H9 (cell line): ENCODE data around the gene ITPKB. TPM values are rescaled to one million over a fixed set of nuclear protein-coding genes. Genes with fewer than 3 reads are reported as not detected.

Experiments
- DNase-seq: peaks from one replicate; pipeline ENCODE4 v3.0.0-alpha.2; 2017
- H2AFZ ChIP-seq: one replicate; pipeline ENCODE4 v1.6.1; 2013; ENCODE audit warnings: mild to moderate bottlenecking, low read length, control low read depth, moderate library complexity
- H2AK5ac ChIP-seq: 2 replicates; pipeline ENCODE4 v1.6.1; 2013; ENCODE audit warnings: low read length, control low read depth, mixed read lengths; ENCODE audit not compliant: insufficient read length
- H2BK120ac ChIP-seq: one replicate; pipeline ENCODE4 v1.6.1; 2013; ENCODE audit warnings: low read depth, mild to moderate bottlenecking, low read length, control low read depth, inconsistent platforms; ENCODE audit not compliant: poor library complexity, severe bottlenecking
- H2BK12ac ChIP-seq: 2 replicates; pipeline ENCODE4 v1.6.1; 2013; ENCODE audit warnings: low read length, control low read depth, mixed read lengths, low read depth; ENCODE audit not compliant: insufficient read length
- H2BK15ac ChIP-seq: 2 replicates; pipeline ENCODE4 v1.6.1; 2013; ENCODE audit warnings: low read depth, low read length, control low read depth
- H2BK20ac ChIP-seq: one replicate; pipeline ENCODE4 v1.6.1; 2013; ENCODE audit warnings: low read depth, mild to moderate bottlenecking, low read length, control low read depth, inconsistent platforms; ENCODE audit not compliant: poor library complexity, severe bottlenecking
- H2BK5ac ChIP-seq: 2 replicates; pipeline ENCODE4 v1.6.1; 2013; ENCODE audit warnings: low read length, control low read depth, mixed read lengths; ENCODE audit not compliant: insufficient read length
- H3K14ac ChIP-seq: 2 replicates; pipeline ENCODE4 v1.6.1; 2013; ENCODE audit warnings: low read length, control low read depth; ENCODE audit not compliant: insufficient read depth
- H3K18ac ChIP-seq: 2 replicates; pipeline ENCODE4 v1.6.1; 2013; ENCODE audit warnings: low read depth, mild to moderate bottlenecking, mixed read lengths, low read length, control low read depth; ENCODE audit not compliant: insufficient read length
- H3K23ac ChIP-seq: 2 replicates; pipeline ENCODE4 v1.6.1; 2013; ENCODE audit warnings: low read length, control low read depth, mixed read lengths, low read depth; ENCODE audit not compliant: insufficient read length
- H3K23me2 ChIP-seq: 2 replicates; pipeline ENCODE4 v1.6.1; 2013; ENCODE audit warnings: low read depth, mild to moderate bottlenecking, mixed read lengths, low read length, control low read depth; ENCODE audit not compliant: insufficient read length, poor library complexity, severe bottlenecking
- H3K27ac ChIP-seq: 2 replicates; pipeline ENCODE4 v1.5.1; 2013; ENCODE audit warnings: low read length, control low read depth, mixed read lengths, low read depth; ENCODE audit not compliant: insufficient read length
- H3K27me3 ChIP-seq: 2 replicates; pipeline ENCODE4 v1.6.1; 2013; ENCODE audit warnings: low read length, control low read depth, inconsistent platforms; ENCODE audit not compliant: insufficient read depth
- H3K4ac ChIP-seq: 2 replicates; pipeline ENCODE4 v1.6.1; 2013; ENCODE audit warnings: low read depth, mild to moderate bottlenecking, control low read depth, inconsistent platforms, low read length, moderate library complexity
- H3K4me1 ChIP-seq: 2 replicates; pipeline ENCODE4 v1.6.1; 2013; ENCODE audit warnings: low read length, control low read depth, inconsistent platforms; ENCODE audit not compliant: insufficient read depth
- H3K4me2 ChIP-seq: 2 replicates; pipeline ENCODE4 v1.6.1; 2013; ENCODE audit warnings: low read length, control low read depth, mixed read lengths; ENCODE audit not compliant: insufficient read length, insufficient read depth
- H3K56ac ChIP-seq: 2 replicates; pipeline ENCODE4 v1.6.1; 2013; ENCODE audit warnings: low read depth, mild to moderate bottlenecking, mixed read lengths, low read length, control low read depth; ENCODE audit not compliant: insufficient read length
- H3K79me1 ChIP-seq: 2 replicates; pipeline ENCODE4 v1.6.1; 2013; ENCODE audit warnings: low read depth, mild to moderate bottlenecking, moderate library complexity, low read length, control low read depth, inconsistent platforms; ENCODE audit not compliant: insufficient read depth, poor library complexity, severe bottlenecking
- H3K79me2 ChIP-seq: 2 replicates; pipeline ENCODE4 v1.6.1; 2013; ENCODE audit warnings: low read length, control low read depth, inconsistent platforms; ENCODE audit not compliant: insufficient read depth
- H3K9ac ChIP-seq: 2 replicates; pipeline ENCODE4 v1.6.1; 2013; ENCODE audit warnings: low read length, control low read depth, mixed read lengths; ENCODE audit not compliant: insufficient read length; ENCODE audit errors: extremely low read depth
- H3K9me3 ChIP-seq: one replicate; pipeline ENCODE4 v1.6.1; 2013; ENCODE audit warnings: low read depth, low read length, inconsistent platforms; ENCODE audit not compliant: control insufficient read depth
- H3T11ph ChIP-seq: one replicate; pipeline ENCODE4 v1.6.1; 2013; ENCODE audit warnings: mild to moderate bottlenecking, low read length, control low read depth, inconsistent platforms
- H4K20me1 ChIP-seq: one replicate; pipeline ENCODE4 v1.6.1; 2013; ENCODE audit not compliant: control insufficient read depth, insufficient read length, insufficient read depth
- H4K5ac ChIP-seq: 2 replicates; pipeline ENCODE4 v1.6.1; 2013; ENCODE audit warnings: low read depth, mild to moderate bottlenecking, mixed read lengths, low read length, control low read depth; ENCODE audit not compliant: insufficient read length
- H4K8ac ChIP-seq: replicated peaks from 2 replicates; pipeline ENCODE4 v1.6.1; 2013; ENCODE audit warnings: low read length, control low read depth, mixed read lengths, low read depth; ENCODE audit not compliant: insufficient read length
- H4K91ac ChIP-seq: 2 replicates; pipeline ENCODE4 v1.6.1; 2013; ENCODE audit warnings: low read depth, mild to moderate bottlenecking, moderate library complexity, mixed read lengths, low read length, control low read depth; ENCODE audit not compliant: insufficient read length
- H3K27ac Mint-ChIP-seq, 3 experiments: 2 replicates in 2 of 3; 3 replicates in 1 of 3; pipeline ENCODE4 v1.8.0; 2020 to 2021; ENCODE audit warnings: mixed read lengths in 3 of 3, mild to moderate bottlenecking in 1 of 3, moderate library complexity in 1 of 3
- H3K27me3 Mint-ChIP-seq: 2 replicates; pipeline ENCODE4 v1.8.0; 2021; ENCODE audit warnings: low read depth, mild to moderate bottlenecking, moderate library complexity, mixed read lengths
- H3K36me3 Mint-ChIP-seq, 3 experiments: 2 replicates in 2 of 3; 3 replicates in 1 of 3; pipeline ENCODE4 v1.8.0; 2020 to 2021; ENCODE audit warnings: low read depth in 3 of 3, mixed read lengths in 3 of 3; ENCODE audit not compliant: insufficient read depth in 1 of 3
- H3K4me1 Mint-ChIP-seq, 2 experiments: 2 replicates each; pipeline ENCODE4 v1.8.0; 2020; ENCODE audit warnings: mixed read lengths in 2 of 2
- H3K4me3 Mint-ChIP-seq, 2 experiments: 2 replicates in 1 of 2; 3 replicates in 1 of 2; pipeline ENCODE4 v1.8.0; 2020 to 2021; ENCODE audit warnings: mild to moderate bottlenecking in 2 of 2, mixed read lengths in 2 of 2, moderate library complexity in 1 of 2
- H3K9me3 Mint-ChIP-seq, 2 experiments: 2 replicates in 1 of 2; 3 replicates in 1 of 2; pipeline ENCODE4 v1.8.0; 2020; ENCODE audit warnings: mild to moderate bottlenecking in 2 of 2, mixed read lengths in 2 of 2, moderate library complexity in 1 of 2
- WGBS: extraction: QIAGEN DNeasy Blood & Tissue Kit; methylation state at CpG from one replicate; pipeline ENCODE4 v1.1.7; 2013; ENCODE audit warnings: missing lambda C conversion rate, low lambda C conversion rate, mixed read lengths; ENCODE audit not compliant: insufficient read length; ENCODE audit errors: extremely low coverage; 5-methylcytosine and 5-hydroxymethylcytosine counted together
- total RNA-seq: library from RNA; stranded (reverse); gene quantifications from 2 replicates; pipeline ENCODE4 v1.2.1, GENCODE V29; 2021
- TF ChIP-seq, protein P1 (sequence below): fragments of 200-600 bp; sonication (generic); conservative IDR thresholded peaks from 3 replicates; pipeline ENCODE4 v1.8.0; 2021; ENCODE audit warnings: antibody characterized with exemption, mild to moderate bottlenecking

ITPKB gene
- total RNA-seq, 1 experiment from 2014 or later, result 3.8 TPM

DNA sequence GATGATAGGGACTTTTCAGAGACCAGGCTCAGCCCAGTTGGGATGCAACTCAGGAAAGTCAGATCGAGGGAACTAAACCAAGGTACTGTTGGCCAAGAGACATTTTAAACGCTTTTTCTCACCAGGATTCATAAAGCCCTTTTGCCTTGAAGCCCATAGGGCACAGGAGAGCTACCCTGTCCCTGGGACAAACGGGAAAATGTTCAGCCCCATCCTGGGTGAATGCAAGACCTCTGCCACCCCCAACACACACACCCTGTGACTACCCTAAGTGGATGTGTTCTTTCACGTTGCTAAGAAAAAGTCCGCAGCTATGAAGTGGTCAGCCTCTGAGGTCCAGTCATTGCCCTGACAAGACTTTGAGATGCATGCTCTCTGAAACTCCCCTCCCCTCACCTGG lies 58.4 kb downstream of the ITPKB start:
- H2AK5ac ChIP-seq, result no peak overlapping the region
- peaks cover 11% of the 10 kb centered on the region for H3K4me1 ChIP-seq
- H3K4me3 Mint-ChIP-seq, result peak overlapping the region; percentile 51 to 70
- H3K9me3 Mint-ChIP-seq, result no peaks in the 10 kb centered on the region; a peak in 2 of 5 replicates
- no peak overlapping the region for H3K27ac ChIP-seq
- H4K8ac ChIP-seq, result no peak overlapping the region
- H2BK15ac ChIP-seq, result no peak overlapping the region
- no peak overlapping the region for H3T11ph ChIP-seq
- H3K56ac ChIP-seq, result no peak overlapping the region
- H2BK12ac ChIP-seq, result no peak overlapping the region
- H3K36me3 Mint-ChIP-seq, result no peaks in the 10 kb centered on the region
- no peak overlapping the region for H2AFZ ChIP-seq
- H3K79me1 ChIP-seq, result no peaks in the 10 kb centered on the region
- H3K4ac ChIP-seq, result no peak overlapping the region
- H3K4me2 ChIP-seq, result peak overlapping the region; percentile 54
- H3K27me3 ChIP-seq, result peaks cover 2% of the 10 kb centered on the region; the same call in 1 of the 2 replicates
- no peaks in the 10 kb centered on the region for H3K23me2 ChIP-seq
- H3K9ac ChIP-seq, result no peak overlapping the region
- H3K4me1 Mint-ChIP-seq, result peaks cover 62 to 67% of the 10 kb centered on the region in 2 experiments
- no peak overlapping the region for H2BK5ac ChIP-seq
- no peak for DNase-seq
- no peak overlapping the region for H4K5ac ChIP-seq
- no peak overlapping the region for H4K91ac ChIP-seq
- H3K27me3 Mint-ChIP-seq, result peaks cover 71% of the 10 kb centered on the region
- H3K27ac Mint-ChIP-seq, result peak overlapping the region in 2 of 3 experiments; percentile 11 to 90; a peak in 3 of 7 replicates
- no peaks in the 10 kb centered on the region for H3K9me3 ChIP-seq
- no peaks in the 10 kb centered on the region for H4K20me1 ChIP-seq
- H3K18ac ChIP-seq, result no peak overlapping the region
- no peak overlapping the region for H3K14ac ChIP-seq
- TF ChIP-seq, protein P1, sequence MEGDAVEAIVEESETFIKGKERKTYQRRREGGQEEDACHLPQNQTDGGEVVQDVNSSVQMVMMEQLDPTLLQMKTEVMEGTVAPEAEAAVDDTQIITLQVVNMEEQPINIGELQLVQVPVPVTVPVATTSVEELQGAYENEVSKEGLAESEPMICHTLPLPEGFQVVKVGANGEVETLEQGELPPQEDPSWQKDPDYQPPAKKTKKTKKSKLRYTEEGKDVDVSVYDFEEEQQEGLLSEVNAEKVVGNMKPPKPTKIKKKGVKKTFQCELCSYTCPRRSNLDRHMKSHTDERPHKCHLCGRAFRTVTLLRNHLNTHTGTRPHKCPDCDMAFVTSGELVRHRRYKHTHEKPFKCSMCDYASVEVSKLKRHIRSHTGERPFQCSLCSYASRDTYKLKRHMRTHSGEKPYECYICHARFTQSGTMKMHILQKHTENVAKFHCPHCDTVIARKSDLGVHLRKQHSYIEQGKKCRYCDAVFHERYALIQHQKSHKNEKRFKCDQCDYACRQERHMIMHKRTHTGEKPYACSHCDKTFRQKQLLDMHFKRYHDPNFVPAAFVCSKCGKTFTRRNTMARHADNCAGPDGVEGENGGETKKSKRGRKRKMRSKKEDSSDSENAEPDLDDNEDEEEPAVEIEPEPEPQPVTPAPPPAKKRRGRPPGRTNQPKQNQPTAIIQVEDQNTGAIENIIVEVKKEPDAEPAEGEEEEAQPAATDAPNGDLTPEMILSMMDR, result no peak
- H2BK20ac ChIP-seq, result no peak overlapping the region
- WGBS, result no CpG with 5 or more reads among the region's 5 CpGs
- H3K23ac ChIP-seq, result no peak overlapping the region
- no peak overlapping the region for H2BK120ac ChIP-seq
- H3K79me2 ChIP-seq, result no peaks in the 10 kb centered on the region
